ENCODE data around the gene MORN1. TPM values are rescaled to one million over a fixed set of nuclear protein-coding genes. Genes with fewer than 3 reads are reported as not detected.

The MORN1 gene
- total and polyA plus RNA-seq, 2 of the 8 experiments (the other 6 are each of a cell fraction or from before 2014, with no cell fraction given) = 5.0 to 9.1 TPM

- Histone ChIP-seq H3K9me3 (ENCODE audit: insufficient read depth in 2 of 2, low read depth in 1 of 2, low read length in 1 of 2) (no peaks in the 10 kb centered on the region), H4K91ac (replicated peaks; ENCODE audit: insufficient read length, low read length) (no peak overlapping the region), H3K14ac (ENCODE audit: insufficient read length) (no peak overlapping the region), H3K18ac (ENCODE audit: extremely low read depth, low read length) (no peak overlapping the region; the same call in 1 of the 2 replicates), H3K4me1 (replicated peaks in 1 of 4; ENCODE audit: control insufficient read depth in 3 of 4, insufficient read depth in 4 of 4, low read length in 3 of 4) (no peaks in the 10 kb centered on the region), H3K23me2 (ENCODE audit: low read depth, low read length) (no peaks in the 10 kb centered on the region), H3K79me2 (ENCODE audit: control insufficient read depth in 1 of 2, insufficient read depth in 2 of 2, low read length in 2 of 2) (no peaks in the 10 kb centered on the region), H3K9ac (replicated peaks in 1 of 4; ENCODE audit: extremely low read depth in 1 of 4, low read depth in 3 of 4, low read length in 3 of 4) (no peak overlapping the region), H4K8ac (ENCODE audit: extremely low read depth, insufficient read depth, low read length) (no peak overlapping the region), H2BK5ac (ENCODE audit: low read depth, low read length) (no peak overlapping the region; the same call in 1 of the 2 replicates), H2BK20ac (ENCODE audit: low read length) (no peak overlapping the region), H4K20me1 (replicated peaks in 1 of 2; ENCODE audit: control insufficient read depth in 1 of 2, insufficient read depth in 2 of 2, low read length in 2 of 2) (peaks cover 6 to 27% of the 10 kb centered on the region in 2 experiments), H3K27ac (ENCODE audit: low read depth, low read length) (no peak overlapping the region), H3K23ac (ENCODE audit: insufficient read length) (no peak overlapping the region), H2BK120ac (replicated peaks; ENCODE audit: low read depth, low read length) (no peak overlapping the region), H3K4ac (replicated peaks; ENCODE audit: insufficient read length, low read depth, low read length) (no peak overlapping the region), H2AK5ac (ENCODE audit: low read depth, low read length) (no peak overlapping the region), H3K27me3 (replicated peaks in 1 of 4; ENCODE audit: control insufficient read depth in 3 of 4, extremely low read depth in 1 of 4, insufficient read depth in 3 of 4, low read length in 3 of 4) (no peaks in the 10 kb centered on the region), H2BK15ac (ENCODE audit: low read length) (no peak overlapping the region), H3K36me3 (ENCODE audit: control insufficient read depth in 2 of 4, insufficient read depth in 4 of 4, low read length in 3 of 4) (peaks cover 14 to 67% (median 46%) of the 10 kb centered on the region in 4 experiments), H3K4me2 (ENCODE audit: insufficient read depth in 1 of 2, low read depth in 2 of 2, low read length in 2 of 2) (no peak overlapping the region), H3K56ac (replicated peaks; ENCODE audit: insufficient read length, low read depth, low read length) (no peak overlapping the region), H3K4me3 (ENCODE audit: extremely low read depth in 1 of 4, insufficient read depth in 2 of 4, low read depth in 3 of 4, low read length in 4 of 4) (no peak overlapping the region), H4K5ac (ENCODE audit: insufficient read length, low read depth, low read length) (no peak overlapping the region), H2BK12ac (ENCODE audit: low read depth, low read length) (no peak overlapping the region), H3K79me1 (ENCODE audit: low read depth, low read length) (peaks cover 2% of the 10 kb centered on the region; the same call in 1 of the 2 replicates), H2AFZ (ENCODE audit: low read length) (no peak overlapping the region)
- ChIA-PET POLR2A (ENCODE audit: partially characterized antibody) (interaction anchor here (1.3 to 6.7 kb wide), 4 partner anchors 9 to 202 kb away, joined by 3 to 29 read pairs (median 13); partner anchors contain the start of genes MORN1, PEX10 and RER1), CTCF (ENCODE audit: partially characterized antibody) (interaction anchor here (0.9 to 1.4 kb wide), 2 partner anchors 10 to 99 kb away, joined by 3 to 4 read pairs; no protein-coding TSS in a partner anchor)
- WGBS, 2 experiments (ENCODE audit: extremely low coverage in 1 of 2, insufficient coverage in 1 of 2, insufficient read length in 1 of 2, insufficient replicate concordance in 2 of 2, low coverage in 1 of 2, low lambda C conversion rate in 2 of 2, missing lambda C conversion rate in 1 of 2) = 95% methylated on average over 18 of the region's 23 CpGs; no CpG with 5 or more reads in 1 of the 2 experiments
- DNase-seq (ENCODE audit: low read depth in 1 of 2, low spot score in 2 of 2) = no peak
- FAIRE-seq = no peak
- TF ChIP-seq POLR2A (IDR thresholded peaks at IDR 0.05; ENCODE audit: control extremely low read depth in 1 of 2, low read depth in 2 of 2, low read length in 2 of 2) (no peak), SIRT6 (IDR thresholded peaks at IDR 0.05; ENCODE audit: low read length) (no peak), MAX (IDR thresholded peaks at IDR 0.05) (no peak), CBX5 (IDR thresholded peaks at IDR 0.05; ENCODE audit: low read depth, low read length) (no peak), ASH2L (IDR thresholded peaks at IDR 0.05; ENCODE audit: low read length) (no peak)
These were observed 11.1 kb upstream of the MORN1 start for GRCh38 chr1:2402420-2402819.

Data from H1 (cell line).